Measurements from ENCODE around the gene SPACDR.
"Not testable (repeated sequence)": the region's sequence is repeated elsewhere in the genome, so short reads cannot be mapped to it uniquely, and the experiment has no call there.

SPACDR gene, protein sequence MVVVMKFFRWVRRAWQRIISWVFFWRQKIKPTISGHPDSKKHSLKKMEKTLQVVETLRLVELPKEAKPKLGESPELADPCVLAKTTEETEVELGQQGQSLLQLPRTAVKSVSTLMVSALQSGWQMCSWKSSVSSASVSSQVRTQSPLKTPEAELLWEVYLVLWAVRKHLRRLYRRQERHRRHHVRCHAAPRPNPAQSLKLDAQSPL

DNA sequence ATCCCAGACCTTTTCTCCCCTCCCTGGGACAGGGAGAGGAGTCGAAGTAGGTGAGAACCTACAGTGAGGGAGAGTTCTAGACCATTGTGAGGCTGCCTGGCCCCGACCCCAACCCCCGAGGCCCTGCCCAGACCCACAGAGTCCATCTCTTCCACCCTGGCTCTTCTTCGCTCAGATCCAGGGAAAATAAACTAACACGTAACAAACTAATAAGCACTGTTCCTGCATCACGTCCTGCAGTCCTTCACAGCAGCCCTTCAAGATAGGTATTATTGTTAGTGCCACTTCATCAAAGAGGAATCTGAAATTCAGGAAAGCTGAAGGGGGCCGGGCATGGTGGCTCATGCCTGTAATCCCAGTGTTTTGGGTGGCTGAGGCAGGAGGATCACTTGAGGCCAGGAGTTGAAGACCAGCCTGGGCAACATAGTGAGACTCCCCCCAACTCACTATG, at the start of gene SPACDR:
Gene SPACDR (minus strand): TSS at position 51 of the 451 bp plus-strand sequence. CDS start 235 bp downstream, outside the sequence.
- no peak for DNase-seq (ENCODE audit: low read depth in 2 of 2)

DNA sequence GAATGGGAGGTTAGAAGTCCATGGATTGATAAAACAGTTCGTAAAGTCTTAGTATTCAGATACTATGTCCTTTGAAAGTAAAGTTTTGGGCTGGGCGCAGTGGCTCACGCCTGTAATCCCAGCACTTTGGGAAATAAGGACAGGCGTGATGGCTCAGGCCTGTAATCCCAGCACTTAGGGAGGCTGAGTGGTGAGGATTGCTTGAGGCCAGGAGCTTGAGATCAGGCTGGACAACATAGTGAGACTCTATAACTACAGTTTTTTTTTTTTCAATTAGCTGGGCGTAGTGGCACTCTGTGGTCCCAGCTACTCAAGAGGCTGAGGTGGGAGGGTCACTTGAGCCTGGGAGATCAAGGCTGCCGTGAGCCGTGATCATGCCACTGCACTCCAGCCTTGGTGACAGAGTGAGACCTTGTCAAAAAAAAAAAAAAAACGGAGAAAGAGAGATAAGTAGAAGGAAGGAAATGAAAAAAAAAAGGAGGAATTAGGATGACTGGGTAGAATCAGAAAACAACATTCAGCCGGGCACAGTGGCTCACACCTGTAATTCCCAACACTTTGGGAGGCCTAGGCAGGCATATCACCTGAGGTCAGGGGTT, 49.3 kb upstream of the SPACDR start:
- no peak for DNase-seq (ENCODE audit: low read depth in 2 of 2)

GRCh38 chr7:100510437-100511239, 46.6 kb upstream of the SPACDR start:
- no peak for DNase-seq (ENCODE audit: low read depth in 2 of 2)

- no peak for DNase-seq (ENCODE audit: low read depth in 2 of 2)
Measured at GRCh38 chr7:100509231-100509630, 45.2 kb upstream of the SPACDR start.

GRCh38 chr7:100506356-100506923, 42.4 kb upstream of the SPACDR start:
- DNase-seq (ENCODE audit: low read depth in 2 of 2) = no peak

DNA sequence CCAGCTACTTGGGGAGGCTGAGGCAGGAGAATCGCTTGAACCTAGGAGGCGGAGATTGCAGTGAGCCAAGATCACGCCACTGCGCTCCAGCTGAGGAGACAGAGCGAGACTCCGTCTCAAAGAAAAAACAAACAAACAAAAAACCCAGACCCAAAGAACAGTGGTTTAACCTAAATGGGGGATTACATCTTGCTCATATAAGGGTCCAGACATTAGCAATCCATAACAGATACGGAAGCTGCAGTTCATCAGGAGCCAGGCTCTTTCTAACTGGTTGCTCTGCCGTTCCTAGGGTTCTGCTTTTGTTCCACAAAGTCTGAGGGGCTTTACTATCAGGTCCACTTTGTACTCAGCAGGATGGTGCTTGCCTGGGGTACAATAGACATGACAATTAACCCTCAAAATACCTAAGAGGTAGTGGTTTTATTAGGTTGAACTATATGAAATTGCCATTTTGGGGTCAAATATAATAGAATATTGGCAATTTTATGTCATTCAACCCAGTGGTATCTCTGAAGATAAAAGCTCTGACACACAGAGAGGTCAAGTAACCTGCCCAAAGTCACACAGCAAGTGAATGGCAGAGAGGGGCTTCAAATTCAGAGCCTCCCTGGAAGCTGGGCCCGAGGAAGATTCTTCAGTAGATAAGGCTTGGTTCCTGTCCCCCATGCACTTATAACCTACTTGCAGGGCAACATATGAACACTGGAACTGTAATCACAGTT, 41.0 kb upstream of the SPACDR start:
- no peak for DNase-seq (ENCODE audit: low read depth in 2 of 2)

DNA sequence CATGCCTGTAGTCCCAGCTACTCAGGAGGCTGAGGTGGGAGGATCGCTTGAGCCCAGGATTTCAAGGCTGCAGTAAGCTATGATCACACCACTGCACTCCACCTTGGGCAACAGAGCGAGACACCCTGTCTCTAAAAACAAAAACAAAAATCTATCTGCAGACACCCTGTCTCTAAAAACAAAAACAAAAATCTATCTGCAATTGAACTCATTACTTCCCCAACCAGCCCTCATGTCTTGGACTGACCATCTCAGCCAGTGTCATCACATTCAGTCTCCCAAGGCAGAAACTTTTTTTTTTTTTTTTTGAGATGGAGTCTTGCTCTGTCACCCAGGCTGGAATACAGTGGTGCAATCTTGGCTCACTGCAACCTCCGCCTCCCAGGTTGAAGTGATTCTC, 40.0 kb upstream of the SPACDR start:
- not testable (repeated sequence) for DNase-seq (ENCODE audit: low read depth in 2 of 2)

- DNase-seq (ENCODE audit: low read depth in 2 of 2) = not testable (repeated sequence)
Measured at GRCh38 chr7:100500743-100501142, 36.7 kb upstream of the SPACDR start.

DNA sequence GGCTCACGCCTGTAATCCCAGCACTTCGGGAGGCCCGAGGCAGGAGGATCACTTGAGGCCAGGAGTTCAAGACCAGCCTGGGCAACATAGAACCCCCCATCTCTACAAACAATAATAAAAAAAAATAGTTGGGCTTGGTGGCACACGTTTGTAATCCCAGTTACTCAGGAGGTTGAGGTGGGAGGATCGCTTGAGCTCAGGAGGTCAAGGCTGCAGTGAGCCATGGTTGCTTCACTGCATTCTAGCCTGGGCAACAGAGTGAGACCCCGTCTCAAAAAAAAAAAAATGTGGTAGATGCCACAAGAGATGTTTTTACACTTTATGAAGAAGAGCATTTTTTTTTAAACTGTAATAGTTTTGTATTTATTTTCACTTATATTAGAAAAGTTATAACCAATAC, 32.4 kb upstream of the SPACDR start:
- no peak for DNase-seq (ENCODE audit: low read depth in 2 of 2)

DNA sequence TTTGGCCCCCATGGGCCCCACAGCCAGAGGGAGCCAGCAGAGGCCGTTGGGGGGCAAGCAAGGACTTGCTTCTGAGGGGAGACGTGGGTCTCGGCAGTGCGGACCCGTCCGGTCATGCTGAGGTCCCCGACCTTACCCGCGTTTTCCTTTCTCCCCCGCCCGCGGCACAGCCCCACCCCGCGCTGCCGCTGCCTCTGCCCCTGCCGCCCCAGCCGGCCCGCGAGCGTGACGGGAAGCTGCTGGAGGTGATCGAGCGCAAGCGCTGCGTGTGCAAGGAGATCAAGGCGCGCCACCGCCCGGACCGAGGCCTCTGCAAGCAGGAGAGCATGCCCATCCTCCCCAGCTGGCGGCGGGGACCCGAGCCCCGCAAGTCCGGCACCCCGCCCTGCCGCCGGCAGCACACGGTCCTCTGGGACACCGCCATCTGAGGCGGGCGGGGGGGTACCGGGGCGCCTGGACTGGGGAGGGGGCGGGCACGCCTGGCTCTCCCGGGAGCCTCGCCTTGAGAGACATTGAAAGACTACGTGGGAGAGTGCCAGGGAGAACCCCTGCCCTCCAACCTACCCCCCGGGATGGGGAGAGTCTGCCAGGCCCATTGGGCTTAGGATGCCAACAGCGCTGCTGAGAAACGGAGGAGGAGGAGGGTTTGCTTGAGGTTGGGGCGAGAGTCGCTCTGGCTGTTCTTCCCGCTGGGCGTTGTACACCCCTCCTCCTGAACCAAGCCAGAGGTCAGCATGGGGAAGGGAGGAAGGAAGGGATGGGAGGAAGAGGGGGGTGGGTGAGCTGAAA, 29.6 kb upstream of the SPACDR start:
- peak; percentile 33 to 54 for DNase-seq (ENCODE audit: low read depth in 2 of 2)

DNA sequence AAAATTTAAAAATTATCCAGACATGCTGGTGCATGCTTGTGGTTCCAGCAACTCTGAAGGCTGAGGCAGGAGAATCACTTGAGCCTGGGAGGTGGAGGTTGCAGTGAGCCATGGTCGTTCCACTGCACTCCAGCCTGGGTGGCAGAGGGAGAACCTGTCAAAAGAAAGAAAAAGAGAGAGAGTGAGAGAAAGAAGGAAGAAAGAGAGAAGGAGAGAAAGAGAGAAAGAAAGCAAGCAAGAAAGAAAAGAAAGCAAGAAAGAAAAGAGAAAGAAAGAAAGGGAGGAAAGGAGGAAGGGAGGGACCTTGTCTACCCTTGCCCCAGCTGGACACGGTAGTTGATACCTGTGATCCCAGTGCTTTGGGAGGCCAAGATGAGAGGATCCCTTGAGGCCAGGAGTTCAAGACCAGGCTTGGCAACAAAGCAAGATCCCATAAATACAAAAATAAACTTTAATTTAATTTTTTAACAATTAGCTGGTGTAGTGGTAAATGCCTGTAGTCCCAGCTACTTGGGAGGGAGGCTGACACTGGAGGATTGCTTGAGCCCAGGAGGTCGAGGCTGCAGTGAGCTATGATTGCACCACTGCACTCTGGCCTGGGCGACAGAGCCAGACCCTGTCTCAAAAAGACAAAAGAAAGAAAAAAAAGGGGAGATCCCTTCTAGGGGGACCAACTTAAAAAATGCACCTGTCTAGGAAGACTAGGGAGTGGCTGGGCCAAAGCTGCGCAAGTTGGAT, 28.8 kb upstream of the SPACDR start:
- no peak for DNase-seq (ENCODE audit: low read depth in 2 of 2)

DNA sequence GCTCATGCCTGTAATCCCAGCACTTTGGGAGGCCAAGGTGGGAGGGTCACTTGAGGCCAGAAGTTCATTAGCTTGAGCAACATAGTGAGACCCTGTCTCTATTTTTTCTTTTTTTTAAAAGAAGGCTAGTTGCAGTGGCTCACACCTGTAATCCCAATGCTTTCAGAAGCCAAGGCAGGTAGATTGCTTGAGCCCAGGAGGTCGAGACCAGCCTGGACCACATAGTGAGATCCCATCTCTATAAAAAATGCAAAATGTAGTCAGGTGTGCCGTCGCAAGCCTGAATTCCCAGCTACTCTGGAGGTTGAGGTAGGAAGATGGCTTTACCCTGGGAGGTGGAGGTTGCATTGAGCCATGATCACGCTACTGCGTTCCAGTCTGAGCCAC, 27.1 kb upstream of the SPACDR start:
- DNase-seq (ENCODE audit: low read depth in 2 of 2) = no peak

GRCh38 chr7:100490483-100491191, 26.6 kb upstream of the SPACDR start:
- no peak for DNase-seq (ENCODE audit: low read depth in 2 of 2)

GRCh38 chr7:100489824-100490223, 25.8 kb upstream of the SPACDR start:
- DNase-seq (ENCODE audit: low read depth in 2 of 2) = no peak

DNA sequence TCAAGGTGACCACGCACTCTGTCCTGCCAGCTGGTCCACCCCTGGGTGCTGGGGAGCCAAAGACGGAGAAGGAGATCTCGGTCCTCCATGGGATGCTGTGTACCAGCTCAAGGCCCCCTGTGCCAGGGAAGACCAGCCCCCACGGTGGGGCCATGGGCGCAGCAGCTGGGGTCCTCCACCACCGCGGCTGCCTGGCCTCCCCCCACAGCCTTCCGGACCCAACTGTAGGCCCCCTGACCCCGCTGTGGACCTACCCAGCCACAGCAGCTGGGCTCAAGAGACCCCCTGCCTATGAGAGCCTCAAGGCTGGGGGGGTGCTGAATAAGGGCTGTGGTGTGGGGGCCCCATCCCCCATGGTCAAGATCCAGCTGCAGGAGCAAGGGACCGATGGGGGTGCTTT, 25.1 kb upstream of the SPACDR start:
- no peak for DNase-seq (ENCODE audit: low read depth in 2 of 2)

GRCh38 chr7:100488333-100489095, 24.5 kb upstream of the SPACDR start:
- no peak for DNase-seq (ENCODE audit: low read depth in 2 of 2)

- no peak for DNase-seq (ENCODE audit: low read depth in 2 of 2)
Measured at GRCh38 chr7:100486753-100487446, 22.8 kb upstream of the SPACDR start.

GRCh38 chr7:100486111-100486636, 22.1 kb upstream of the SPACDR start:
- DNase-seq (ENCODE audit: low read depth in 2 of 2) = no peak

All from stimulated activated CD4-positive, alpha-beta T cell treated with anti-CD3 and anti-CD28 coated beads, Interleukin-1b, Interleukin-23, amount 100 ng/mL, for 4 hours (primary cell).